ENCODE data around the gene STK25.

DNA sequence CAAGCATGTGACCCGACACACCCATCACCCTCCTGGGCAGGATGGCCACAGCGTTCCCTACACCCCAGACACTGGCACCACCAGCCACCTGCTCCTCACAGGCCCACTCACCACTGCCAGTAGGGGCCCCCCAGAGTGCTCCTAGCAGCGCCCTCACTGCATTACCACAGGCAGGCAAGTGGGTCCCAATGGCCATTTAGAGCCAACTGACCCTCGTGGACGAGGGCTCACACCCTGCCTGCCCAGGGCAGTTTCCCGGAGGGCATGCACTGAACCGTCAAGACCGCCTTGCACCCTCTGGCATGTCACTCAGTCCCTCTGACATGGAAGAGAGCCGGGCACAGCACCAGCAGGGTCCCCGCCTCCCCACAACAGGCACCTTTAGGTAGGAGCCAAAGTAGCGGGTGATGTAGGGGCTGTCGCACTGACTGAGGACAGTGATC, 7.3 kb downstream of the STK25 start:
- TF ChIP-seq POLR2AphosphoS5 (IDR thresholded peaks at IDR 0.05) (no peak), POLR2A (IDR thresholded peaks at IDR 0.05) (no peak)
- TF ChIP-seq, protein P1, sequence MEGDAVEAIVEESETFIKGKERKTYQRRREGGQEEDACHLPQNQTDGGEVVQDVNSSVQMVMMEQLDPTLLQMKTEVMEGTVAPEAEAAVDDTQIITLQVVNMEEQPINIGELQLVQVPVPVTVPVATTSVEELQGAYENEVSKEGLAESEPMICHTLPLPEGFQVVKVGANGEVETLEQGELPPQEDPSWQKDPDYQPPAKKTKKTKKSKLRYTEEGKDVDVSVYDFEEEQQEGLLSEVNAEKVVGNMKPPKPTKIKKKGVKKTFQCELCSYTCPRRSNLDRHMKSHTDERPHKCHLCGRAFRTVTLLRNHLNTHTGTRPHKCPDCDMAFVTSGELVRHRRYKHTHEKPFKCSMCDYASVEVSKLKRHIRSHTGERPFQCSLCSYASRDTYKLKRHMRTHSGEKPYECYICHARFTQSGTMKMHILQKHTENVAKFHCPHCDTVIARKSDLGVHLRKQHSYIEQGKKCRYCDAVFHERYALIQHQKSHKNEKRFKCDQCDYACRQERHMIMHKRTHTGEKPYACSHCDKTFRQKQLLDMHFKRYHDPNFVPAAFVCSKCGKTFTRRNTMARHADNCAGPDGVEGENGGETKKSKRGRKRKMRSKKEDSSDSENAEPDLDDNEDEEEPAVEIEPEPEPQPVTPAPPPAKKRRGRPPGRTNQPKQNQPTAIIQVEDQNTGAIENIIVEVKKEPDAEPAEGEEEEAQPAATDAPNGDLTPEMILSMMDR (IDR thresholded peaks at IDR 0.05 in 8 of 11, conservative IDR thresholded peaks at IDR 0.05 in 3 of 11), result no peak
